Activated CD4-positive, alpha-beta memory T cell treated with anti-CD3 and anti-CD28 coated beads for 36 hours (primary cell): ENCODE data around the gene CCDC141. TPM values are rescaled to one million over a fixed set of nuclear protein-coding genes. Genes with fewer than 3 reads are reported as not detected.

Experiments used
- CTCF ChIA-PET: fragments of 350-600 bp; sonication (Branson Sonifier 250); formaldehyde crosslinking; loops from one replicate; lab custom pipeline; 2021; ENCODE audit warnings: antibody characterized with exemption, inconsistent platforms; lab: Charles Lee
- POLR2A ChIA-PET: fragments of 350-600 bp; sonication (Branson Sonifier 250); formaldehyde crosslinking; loops from one replicate; lab custom pipeline; 2021; ENCODE audit warnings: antibody characterized with exemption; lab: Charles Lee
- DNase-seq: peaks from one replicate; pipeline ENCODE4 v3.0.0-alpha.2; 2020
- H3K27ac Mint-ChIP-seq: one replicate; pipeline ENCODE4 v1.8.0; 2021; ENCODE audit warnings: mixed read lengths
- H3K27me3 Mint-ChIP-seq: one replicate; pipeline ENCODE4 v1.8.0; 2021; ENCODE audit warnings: mixed read lengths
- H3K36me3 Mint-ChIP-seq: one replicate; pipeline ENCODE4 v1.8.0; 2021; ENCODE audit warnings: mixed read lengths
- H3K4me1 Mint-ChIP-seq: one replicate; pipeline ENCODE4 v1.8.0; 2021; ENCODE audit warnings: low read depth, mixed read lengths
- H3K4me3 Mint-ChIP-seq: one replicate; pipeline ENCODE4 v1.8.0; 2021; ENCODE audit warnings: mild to moderate bottlenecking, mixed read lengths
- H3K9me3 Mint-ChIP-seq: one replicate; pipeline ENCODE4 v1.8.0; 2021; ENCODE audit warnings: mixed read lengths
- intact Hi-C: fragments of 100-400 bp; cut with micrococcal nuclease; formaldehyde crosslinking; loops from one replicate; pipeline ENCODE4 v1.15.1; 2023
- total RNA-seq, 2 experiments: library from RNA; stranded (reverse); gene quantifications; one replicate each; pipeline ENCODE4 v1.2.3, GENCODE V29; 2021

Gene CCDC141
- total RNA-seq, 2 experiments from 2014 or later = 0.93 to 1.3 TPM

- H3K27me3 Mint-ChIP-seq = no peaks in the 10 kb centered on the region
- no peak for DNase-seq
- H3K9me3 Mint-ChIP-seq = no peaks in the 10 kb centered on the region
- CTCF ChIA-PET = interaction anchor here (0.8 to 1.1 kb wide), 2 partner anchors 10 to 12 kb away, joined by 3 read pairs; no protein-coding TSS in a partner anchor
- H3K27ac Mint-ChIP-seq = no peak within 1 kb of the TSS
- H3K36me3 Mint-ChIP-seq = no peaks in the 10 kb centered on the region
- no peaks in the 10 kb centered on the region for H3K4me1 Mint-ChIP-seq
- intact Hi-C loops = no loop called here
- no peak within 1 kb of the TSS for H3K4me3 Mint-ChIP-seq
- POLR2A ChIA-PET = no interaction called here
Observed at GRCh38 chr2:178807227-178808008, 242.5 kb downstream of the CCDC141 start, which contains the start of gene TTN. TTN (minus strand) TSS chr2:178807423; CDS start chr2:178804642, 2,781 bp downstream.

- CTCF ChIA-PET = interaction anchor here (0.8 kb wide), 1 partner anchor 10 kb away, joined by 3 read pairs; no protein-coding TSS in a partner anchor
- intact Hi-C loops = no loop called here
- POLR2A ChIA-PET = no interaction called here
- DNase-seq = no peak
- Mint-ChIP-seq H3K27ac (no peak overlapping the region), H3K4me3 (no peak overlapping the region), H3K9me3 (no peaks in the 10 kb centered on the region), H3K27me3 (no peaks in the 10 kb centered on the region), H3K4me1 (no peaks in the 10 kb centered on the region), H3K36me3 (no peaks in the 10 kb centered on the region)
Observed at GRCh38 chr2:178806543-178806942, 243.4 kb downstream of the CCDC141 start.

- Mint-ChIP-seq H3K4me3 (no peak overlapping the region), H3K27me3 (no peaks in the 10 kb centered on the region), H3K27ac (no peak overlapping the region), H3K36me3 (no peaks in the 10 kb centered on the region), H3K4me1 (no peaks in the 10 kb centered on the region), H3K9me3 (no peaks in the 10 kb centered on the region)
- CTCF ChIA-PET = interaction anchor here (0.6 to 1.0 kb wide), 2 partner anchors 7 to 43 kb away, joined by 3 to 6 read pairs; no protein-coding TSS in a partner anchor
- DNase-seq = no peak
- POLR2A ChIA-PET = no interaction called here
- intact Hi-C loops = no loop called here
Observed at GRCh38 chr2:178805457-178805856, 244.5 kb downstream of the CCDC141 start.

GRCh38 chr2:178804791-178805190, 245.1 kb downstream of the CCDC141 start:
- ChIA-PET POLR2A (no interaction called here), CTCF (interaction anchor here (0.6 to 1.4 kb wide), 6 partner anchors 8 to 72 kb away, joined by 3 to 8 read pairs (median 3); no protein-coding TSS in a partner anchor)
- intact Hi-C loops = no loop called here
- H3K27ac Mint-ChIP-seq = no peak overlapping the region
- no peak overlapping the region for H3K4me3 Mint-ChIP-seq
- H3K36me3 Mint-ChIP-seq = no peaks in the 10 kb centered on the region
- no peaks in the 10 kb centered on the region for H3K27me3 Mint-ChIP-seq
- no peaks in the 10 kb centered on the region for H3K4me1 Mint-ChIP-seq
- no peaks in the 10 kb centered on the region for H3K9me3 Mint-ChIP-seq
- DNase-seq = no peak

- intact Hi-C loops = no loop called here
- Mint-ChIP-seq H3K27ac (no peak overlapping the region), H3K9me3 (no peaks in the 10 kb centered on the region), H3K4me1 (no peaks in the 10 kb centered on the region), H3K27me3 (no peaks in the 10 kb centered on the region), H3K4me3 (no peak overlapping the region), H3K36me3 (no peaks in the 10 kb centered on the region)
- ChIA-PET CTCF (interaction anchor here (0.8 kb wide), 1 partner anchor 39 kb away, joined by 3 read pairs; no protein-coding TSS in a partner anchor), POLR2A (no interaction called here)
- DNase-seq = no peak
Observed at GRCh38 chr2:178800510-178800909, 249.4 kb downstream of the CCDC141 start.

- intact Hi-C loops = loop anchor here (10.0 kb wide), 1 partner anchor 325 kb away; no protein-coding TSS in a partner anchor
- Mint-ChIP-seq H3K27ac (no peak overlapping the region), H3K36me3 (no peaks in the 10 kb centered on the region), H3K9me3 (no peaks in the 10 kb centered on the region), H3K4me1 (no peaks in the 10 kb centered on the region), H3K4me3 (no peak overlapping the region), H3K27me3 (no peaks in the 10 kb centered on the region)
- no peak for DNase-seq
- POLR2A ChIA-PET = no interaction called here
- CTCF ChIA-PET = no interaction called here
Observed at GRCh38 chr2:178799305-178799704, 250.6 kb downstream of the CCDC141 start.

- DNase-seq = no peak
- CTCF ChIA-PET = interaction anchor here (0.9 to 2.2 kb wide), 5 partner anchors 8 to 119 kb away, joined by 3 to 8 read pairs (median 6); no protein-coding TSS in a partner anchor
- Mint-ChIP-seq H3K9me3 (no peaks in the 10 kb centered on the region), H3K4me1 (no peaks in the 10 kb centered on the region), H3K36me3 (no peaks in the 10 kb centered on the region), H3K27ac (no peak overlapping the region), H3K4me3 (no peak overlapping the region), H3K27me3 (no peaks in the 10 kb centered on the region)
- intact Hi-C loops = loop anchor here (1.0 to 10.0 kb wide), 3 partner anchors 118 to 329 kb away; no protein-coding TSS in a partner anchor
- POLR2A ChIA-PET = no interaction called here
Observed at GRCh38 chr2:178796079-178796677, 253.8 kb downstream of the CCDC141 start.

GRCh38 chr2:178787934-178788333, 262.0 kb downstream of the CCDC141 start:
- Mint-ChIP-seq H3K4me1 (peaks cover 3% of the 10 kb centered on the region), H3K4me3 (no peak overlapping the region), H3K27me3 (no peaks in the 10 kb centered on the region), H3K36me3 (no peaks in the 10 kb centered on the region), H3K27ac (no peak overlapping the region), H3K9me3 (no peaks in the 10 kb centered on the region)
- POLR2A ChIA-PET = no interaction called here
- DNase-seq = no peak
- CTCF ChIA-PET = no interaction called here
- intact Hi-C loops = no loop called here

- H3K4me3 Mint-ChIP-seq = no peak overlapping the region
- CTCF ChIA-PET = no interaction called here
- H3K36me3 Mint-ChIP-seq = no peaks in the 10 kb centered on the region
- no peak for DNase-seq
- no peaks in the 10 kb centered on the region for H3K27me3 Mint-ChIP-seq
- no peak overlapping the region for H3K27ac Mint-ChIP-seq
- peaks cover 3% of the 10 kb centered on the region for H3K4me1 Mint-ChIP-seq
- intact Hi-C loops = no loop called here
- no peaks in the 10 kb centered on the region for H3K9me3 Mint-ChIP-seq
- POLR2A ChIA-PET = no interaction called here
Observed at GRCh38 chr2:178787155-178787554, 262.8 kb downstream of the CCDC141 start.

- CTCF ChIA-PET = interaction anchor here (1.2 to 1.6 kb wide), 3 partner anchors 12 to 22 kb away, joined by 3 to 7 read pairs (median 5); no protein-coding TSS in a partner anchor
- Mint-ChIP-seq H3K27me3 (no peaks in the 10 kb centered on the region), H3K4me1 (no peaks in the 10 kb centered on the region), H3K36me3 (no peaks in the 10 kb centered on the region), H3K9me3 (no peaks in the 10 kb centered on the region), H3K4me3 (no peak overlapping the region), H3K27ac (no peak overlapping the region)
- intact Hi-C loops = no loop called here
- no peak for DNase-seq
- POLR2A ChIA-PET = no interaction called here
Observed at GRCh38 chr2:178783889-178784288, 266.0 kb downstream of the CCDC141 start.

- ChIA-PET POLR2A (no interaction called here), CTCF (interaction anchor here (1.2 kb wide), 1 partner anchor 20 kb away, joined by 5 read pairs; no protein-coding TSS in a partner anchor)
- Mint-ChIP-seq H3K27me3 (no peaks in the 10 kb centered on the region), H3K9me3 (no peaks in the 10 kb centered on the region), H3K27ac (no peak overlapping the region), H3K36me3 (no peaks in the 10 kb centered on the region), H3K4me3 (no peak overlapping the region), H3K4me1 (no peaks in the 10 kb centered on the region)
- DNase-seq = no peak
- intact Hi-C loops = no loop called here
Observed at GRCh38 chr2:178782236-178782635, 267.7 kb downstream of the CCDC141 start.
